ENCODE data around the gene CCDC40.

DNA sequence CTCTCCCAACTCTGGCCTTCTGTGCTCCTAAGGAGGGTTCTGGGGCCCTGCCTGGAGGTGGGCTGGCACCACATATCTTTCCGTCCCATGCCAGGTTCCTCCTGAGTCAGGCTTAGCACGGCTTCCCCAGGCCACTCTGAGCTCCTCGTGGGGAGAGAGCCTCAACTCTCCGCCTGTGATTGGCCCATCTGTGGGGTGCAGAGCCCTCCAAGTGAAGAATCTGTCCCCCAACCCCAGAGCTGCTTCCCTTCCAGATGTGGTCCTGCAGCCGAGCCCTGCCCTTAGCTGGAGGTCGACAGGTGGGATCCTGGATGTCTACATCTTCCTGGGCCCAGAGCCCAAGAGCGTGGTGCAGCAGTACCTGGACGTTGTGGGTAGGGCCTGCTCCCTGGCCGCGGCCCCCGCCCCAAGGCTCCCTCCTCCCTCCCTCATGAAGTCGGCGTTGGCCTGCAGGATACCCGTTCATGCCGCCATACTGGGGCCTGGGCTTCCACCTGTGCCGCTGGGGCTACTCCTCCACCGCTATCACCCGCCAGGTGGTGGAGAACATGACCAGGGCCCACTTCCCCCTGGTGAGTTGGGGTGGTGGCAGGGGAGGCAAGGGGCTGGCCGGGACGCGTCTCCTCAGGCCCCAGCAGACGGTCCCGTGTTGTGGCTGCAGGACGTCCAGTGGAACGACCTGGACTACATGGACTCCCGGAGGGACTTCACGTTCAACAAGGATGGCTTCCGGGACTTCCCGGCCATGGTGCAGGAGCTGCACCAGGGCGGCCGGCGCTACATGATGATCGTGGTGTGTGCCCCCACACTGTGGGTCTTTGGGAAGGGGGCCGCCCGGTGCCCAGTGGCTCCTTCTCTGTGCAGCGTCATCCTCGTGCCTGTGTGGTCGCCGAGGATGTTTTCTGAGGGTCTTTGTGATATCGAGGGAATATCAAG is 71.9 kb downstream of the CCDC40 start:
- TF ChIP-seq, protein P1, sequence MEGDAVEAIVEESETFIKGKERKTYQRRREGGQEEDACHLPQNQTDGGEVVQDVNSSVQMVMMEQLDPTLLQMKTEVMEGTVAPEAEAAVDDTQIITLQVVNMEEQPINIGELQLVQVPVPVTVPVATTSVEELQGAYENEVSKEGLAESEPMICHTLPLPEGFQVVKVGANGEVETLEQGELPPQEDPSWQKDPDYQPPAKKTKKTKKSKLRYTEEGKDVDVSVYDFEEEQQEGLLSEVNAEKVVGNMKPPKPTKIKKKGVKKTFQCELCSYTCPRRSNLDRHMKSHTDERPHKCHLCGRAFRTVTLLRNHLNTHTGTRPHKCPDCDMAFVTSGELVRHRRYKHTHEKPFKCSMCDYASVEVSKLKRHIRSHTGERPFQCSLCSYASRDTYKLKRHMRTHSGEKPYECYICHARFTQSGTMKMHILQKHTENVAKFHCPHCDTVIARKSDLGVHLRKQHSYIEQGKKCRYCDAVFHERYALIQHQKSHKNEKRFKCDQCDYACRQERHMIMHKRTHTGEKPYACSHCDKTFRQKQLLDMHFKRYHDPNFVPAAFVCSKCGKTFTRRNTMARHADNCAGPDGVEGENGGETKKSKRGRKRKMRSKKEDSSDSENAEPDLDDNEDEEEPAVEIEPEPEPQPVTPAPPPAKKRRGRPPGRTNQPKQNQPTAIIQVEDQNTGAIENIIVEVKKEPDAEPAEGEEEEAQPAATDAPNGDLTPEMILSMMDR (IDR thresholded peaks at IDR 0.05): no peak
- TF ChIP-seq POLR2A (IDR thresholded peaks at IDR 0.05): no peak

Data from body of pancreas (tissue), 4 donors.